WTC11 (cell line): ENCODE measurements around the gene ASTN1. TPM values are rescaled to one million over a fixed set of nuclear protein-coding genes. Genes with fewer than 3 reads are reported as not detected.

Experiments
- ATAC-seq: fragments of 200-7000 bp; cut with Tn5 transposase; 2 replicates; pipeline ENCODE4 v1.10.0; 2021; ENCODE audit warnings: mild to moderate bottlenecking, moderate library complexity
- CTCF ChIA-PET: fragments of 300-600 bp; sonication (Branson Sonifier 250); formaldehyde crosslinking; loops from one replicate; lab custom pipeline; 2021; ENCODE audit warnings: antibody characterized with exemption; lab: Charles Lee
- POLR2A ChIA-PET: fragments of 350-600 bp; sonication (Branson Sonifier 250); formaldehyde crosslinking; loops from one replicate; lab custom pipeline; 2021; ENCODE audit warnings: antibody characterized with exemption; lab: Charles Lee
- DNase-seq: peaks from one replicate; pipeline ENCODE4 v3.0.0; 2021; ENCODE audit warnings: low spot score
- H3K27ac Mint-ChIP-seq: 2 replicates; pipeline ENCODE4 v1.8.0; 2021; ENCODE audit warnings: mixed read lengths
- H3K27me3 Mint-ChIP-seq: 2 replicates; pipeline ENCODE4 v1.8.0; 2021; ENCODE audit warnings: low read depth, mild to moderate bottlenecking, moderate library complexity, mixed read lengths
- H3K36me3 Mint-ChIP-seq: 2 replicates; pipeline ENCODE4 v1.8.0; 2021; ENCODE audit warnings: mixed read lengths
- H3K4me1 Mint-ChIP-seq: 2 replicates; pipeline ENCODE4 v1.8.0; 2022; ENCODE audit warnings: mixed read lengths
- H3K4me3 Mint-ChIP-seq: 2 replicates; pipeline ENCODE4 v1.8.0; 2021; ENCODE audit warnings: mild to moderate bottlenecking, moderate library complexity, mixed read lengths
- H3K9me3 Mint-ChIP-seq: 2 replicates; pipeline ENCODE4 v1.8.0; 2021; ENCODE audit warnings: mixed read lengths
- ATF6 ChIP-seq: sonication (generic); formaldehyde crosslinking; IDR thresholded peaks from 2 replicates; pipeline ENCODE4 v1.8.1; 2023; ENCODE audit warnings: mild to moderate bottlenecking, missing genetic modification reagents
- CDX4 ChIP-seq: fragments of 250-450 bp; sonication (Bioruptor Pico); IDR thresholded peaks from 2 replicates; pipeline ENCODE4 v1.9.0; 2021; ENCODE audit warnings: moderate library complexity, mild to moderate bottlenecking, inconsistent platforms, borderline replicate concordance
- CREM ChIP-seq: sonication (generic); formaldehyde crosslinking; IDR thresholded peaks from 2 replicates; pipeline ENCODE4 v1.8.1; 2022; ENCODE audit warnings: mild to moderate bottlenecking, missing genetic modification reagents, moderate library complexity
- FOXP4 ChIP-seq: sonication (generic); formaldehyde crosslinking; IDR thresholded peaks from 2 replicates; pipeline ENCODE4 v1.8.0; 2022; ENCODE audit warnings: mild to moderate bottlenecking, missing genetic modification reagents
- HMGA2 ChIP-seq: fragments of 250-450 bp; sonication (Bioruptor Pico); IDR thresholded peaks from 2 replicates; pipeline ENCODE4 v1.4.0; 2021; ENCODE audit warnings: mild to moderate bottlenecking, moderate library complexity
- IRF1 ChIP-seq: sonication (generic); formaldehyde crosslinking; IDR thresholded peaks from 2 replicates; pipeline ENCODE4 v1.8.0; 2023; ENCODE audit warnings: missing genetic modification reagents
- JUN ChIP-seq: sonication (generic); formaldehyde crosslinking; IDR thresholded peaks from 2 replicates; pipeline ENCODE4 v1.8.0; 2023; ENCODE audit warnings: mild to moderate bottlenecking, missing genetic modification reagents
- MLX ChIP-seq: sonication (generic); formaldehyde crosslinking; IDR thresholded peaks from 2 replicates; pipeline ENCODE4 v1.8.1; 2023; ENCODE audit warnings: mild to moderate bottlenecking, missing genetic modification reagents, moderate library complexity
- OVOL2 ChIP-seq: fragments of 250-450 bp; sonication (Bioruptor Pico); IDR thresholded peaks from 2 replicates; pipeline ENCODE4 v1.9.0; 2021; ENCODE audit warnings: mild to moderate bottlenecking, borderline replicate concordance
- PREB ChIP-seq: sonication (generic); formaldehyde crosslinking; IDR thresholded peaks from 2 replicates; pipeline ENCODE4 v1.8.1; 2022; ENCODE audit warnings: mild to moderate bottlenecking, missing genetic modification reagents, moderate library complexity, borderline replicate concordance
- RELA ChIP-seq: sonication (generic); formaldehyde crosslinking; IDR thresholded peaks from 2 replicates; pipeline ENCODE4 v1.8.1; 2022; ENCODE audit warnings: missing genetic modification reagents, mild to moderate bottlenecking, borderline replicate concordance
- SOX15 ChIP-seq: fragments of 250-450 bp; sonication (Bioruptor Pico); IDR thresholded peaks from 2 replicates; pipeline ENCODE4 v1.9.0; 2021; ENCODE audit warnings: mild to moderate bottlenecking
- TEAD1 ChIP-seq: sonication (generic); formaldehyde crosslinking; IDR thresholded peaks from 2 replicates; pipeline ENCODE4 v1.8.0; 2022; ENCODE audit warnings: mild to moderate bottlenecking, missing genetic modification reagents
- total RNA-seq: library from RNA; stranded (reverse); gene quantifications from 3 replicates; pipeline ENCODE4 v1.2.3, GENCODE V29; 2021
- TF ChIP-seq, protein P1 (sequence below): sonication (generic); formaldehyde crosslinking; IDR thresholded peaks from 2 replicates; pipeline ENCODE4 v1.8.1; 2022; ENCODE audit warnings: low read depth, mild to moderate bottlenecking, moderate library complexity, missing genetic modification reagents, borderline replicate concordance
- TF ChIP-seq, protein P2 (sequence below): fragments of 250-450 bp; sonication (Bioruptor Pico); IDR thresholded peaks from 2 replicates; pipeline ENCODE4 v1.8.0; 2021; ENCODE audit warnings: mild to moderate bottlenecking
- TF ChIP-seq, protein P3 (sequence below): sonication (generic); formaldehyde crosslinking; IDR thresholded peaks from 2 replicates; pipeline ENCODE4 v1.8.1; 2022; ENCODE audit warnings: missing genetic modification reagents, borderline replicate concordance

The ASTN1 gene
- total RNA-seq, 1 experiment from 2014 or later: 3.4 TPM

GRCh38 chr1:176925223-176925622 is 239.3 kb downstream of the ASTN1 start:
- ChIA-PET POLR2A (no interaction called here), CTCF (interaction anchor here (1.0 to 2.3 kb wide), 3 partner anchors 24 to 240 kb away, joined by 3 to 10 read pairs (median 3); partner anchors contain the start of gene ASTN1)
- Mint-ChIP-seq H3K27ac (no peak overlapping the region), H3K9me3 (peaks cover 7% of the 10 kb centered on the region; the same call in 1 of the 2 replicates), H3K36me3 (no peaks in the 10 kb centered on the region; the same call in 1 of the 2 replicates), H3K27me3 (no peaks in the 10 kb centered on the region), H3K4me3 (no peak overlapping the region), H3K4me1 (peaks cover 8% of the 10 kb centered on the region)
- no peak for TF ChIP-seq TEAD1 (CRISPR knock-in tag)
- no peak for TF ChIP-seq OVOL2 (CRISPR knock-in tag)
- no peak for TF ChIP-seq CREM (CRISPR knock-in tag)
- TF ChIP-seq RELA (CRISPR knock-in tag): no peak
- TF ChIP-seq, protein P1, sequence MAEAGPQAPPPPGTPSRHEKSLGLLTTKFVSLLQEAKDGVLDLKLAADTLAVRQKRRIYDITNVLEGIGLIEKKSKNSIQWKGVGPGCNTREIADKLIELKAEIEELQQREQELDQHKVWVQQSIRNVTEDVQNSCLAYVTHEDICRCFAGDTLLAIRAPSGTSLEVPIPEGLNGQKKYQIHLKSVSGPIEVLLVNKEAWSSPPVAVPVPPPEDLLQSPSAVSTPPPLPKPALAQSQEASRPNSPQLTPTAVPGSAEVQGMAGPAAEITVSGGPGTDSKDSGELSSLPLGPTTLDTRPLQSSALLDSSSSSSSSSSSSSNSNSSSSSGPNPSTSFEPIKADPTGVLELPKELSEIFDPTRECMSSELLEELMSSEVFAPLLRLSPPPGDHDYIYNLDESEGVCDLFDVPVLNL (CRISPR knock-in tag): no peak
- no peak for TF ChIP-seq CDX4 (CRISPR knock-in tag)
- no peak for TF ChIP-seq ATF6 (CRISPR knock-in tag)
- TF ChIP-seq PREB (CRISPR knock-in tag): no peak
- TF ChIP-seq MLX (CRISPR knock-in tag): no peak
- TF ChIP-seq HMGA2 (CRISPR knock-in tag): no peak
- TF ChIP-seq, protein P2, sequence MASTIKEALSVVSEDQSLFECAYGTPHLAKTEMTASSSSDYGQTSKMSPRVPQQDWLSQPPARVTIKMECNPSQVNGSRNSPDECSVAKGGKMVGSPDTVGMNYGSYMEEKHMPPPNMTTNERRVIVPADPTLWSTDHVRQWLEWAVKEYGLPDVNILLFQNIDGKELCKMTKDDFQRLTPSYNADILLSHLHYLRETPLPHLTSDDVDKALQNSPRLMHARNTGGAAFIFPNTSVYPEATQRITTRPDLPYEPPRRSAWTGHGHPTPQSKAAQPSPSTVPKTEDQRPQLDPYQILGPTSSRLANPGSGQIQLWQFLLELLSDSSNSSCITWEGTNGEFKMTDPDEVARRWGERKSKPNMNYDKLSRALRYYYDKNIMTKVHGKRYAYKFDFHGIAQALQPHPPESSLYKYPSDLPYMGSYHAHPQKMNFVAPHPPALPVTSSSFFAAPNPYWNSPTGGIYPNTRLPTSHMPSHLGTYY (CRISPR knock-in tag): no peak
- TF ChIP-seq, protein P3, sequence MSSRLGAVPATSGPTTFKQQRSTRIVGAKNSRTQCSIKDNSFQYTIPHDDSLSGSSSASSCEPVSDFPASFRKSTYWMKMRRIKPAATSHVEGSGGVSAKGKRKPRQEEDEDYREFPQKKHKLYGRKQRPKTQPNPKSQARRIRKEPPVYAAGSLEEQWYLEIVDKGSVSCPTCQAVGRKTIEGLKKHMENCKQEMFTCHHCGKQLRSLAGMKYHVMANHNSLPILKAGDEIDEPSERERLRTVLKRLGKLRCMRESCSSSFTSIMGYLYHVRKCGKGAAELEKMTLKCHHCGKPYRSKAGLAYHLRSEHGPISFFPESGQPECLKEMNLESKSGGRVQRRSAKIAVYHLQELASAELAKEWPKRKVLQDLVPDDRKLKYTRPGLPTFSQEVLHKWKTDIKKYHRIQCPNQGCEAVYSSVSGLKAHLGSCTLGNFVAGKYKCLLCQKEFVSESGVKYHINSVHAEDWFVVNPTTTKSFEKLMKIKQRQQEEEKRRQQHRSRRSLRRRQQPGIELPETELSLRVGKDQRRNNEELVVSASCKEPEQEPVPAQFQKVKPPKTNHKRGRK (CRISPR knock-in tag): no peak
- TF ChIP-seq JUN (CRISPR knock-in tag): no peak
- TF ChIP-seq FOXP4 (CRISPR knock-in tag): no peak
- TF ChIP-seq SOX15: no peak
- TF ChIP-seq IRF1 (CRISPR knock-in tag): no peak
- DNase-seq: no peak
- ATAC-seq: no peak
